Gastroesophageal sphincter (tissue), 3 donors: ENCODE data around the gene CPSF7.

Source experiments
- CTCF ChIP-seq, 4 experiments: fragments of 200-600 bp in 2 of 4; fragments of 450-650 bp in 2 of 4; sonication (generic) in 1 of 4; IDR thresholded peaks; one replicate each; pipeline ENCODE4 v1.5.1; 2017 to 2019; ENCODE audit warnings: antibody characterized with exemption in 4 of 4, mild to moderate bottlenecking in 2 of 4, moderate library complexity in 2 of 4
- EP300 ChIP-seq: sonication (generic); formaldehyde crosslinking; IDR thresholded peaks from one replicate; pipeline ENCODE4 v1.6.1; 2017; ENCODE audit warnings: antibody characterized with exemption, mild to moderate bottlenecking
- POLR2AphosphoS5 ChIP-seq: sonication (generic); formaldehyde crosslinking; IDR thresholded peaks from one replicate; pipeline ENCODE4 v1.6.1; 2017; ENCODE audit warnings: antibody characterized with exemption

- no peak for TF ChIP-seq POLR2AphosphoS5
- no peak for TF ChIP-seq CTCF (IDR thresholded peaks at IDR 0.05)
- TF ChIP-seq EP300 = no peak
Observed at GRCh38 chr11:61415381-61415780, 14.4 kb downstream of the CPSF7 start.
